ENCODE results near the gene MSH4.

DNA sequence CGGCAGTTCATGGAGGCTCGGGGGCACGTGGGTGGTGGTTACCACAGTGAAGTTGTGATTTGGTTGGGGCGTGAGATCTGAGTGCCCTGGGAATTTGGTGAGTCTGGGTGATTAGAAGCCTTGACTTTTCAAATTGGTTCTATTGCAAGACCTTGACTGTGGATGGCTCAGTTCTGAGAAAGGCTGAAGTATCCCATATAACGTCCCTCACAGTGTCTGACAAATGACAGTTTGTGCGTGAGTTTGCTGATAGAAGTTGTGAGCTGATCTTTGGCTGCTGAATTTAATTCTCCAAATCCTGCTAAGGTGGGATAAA lies 549 bp downstream of the MSH4 start:
- no peak for TF ChIP-seq POLR2A (IDR thresholded peaks at IDR 0.05)
- TF ChIP-seq, protein P1, sequence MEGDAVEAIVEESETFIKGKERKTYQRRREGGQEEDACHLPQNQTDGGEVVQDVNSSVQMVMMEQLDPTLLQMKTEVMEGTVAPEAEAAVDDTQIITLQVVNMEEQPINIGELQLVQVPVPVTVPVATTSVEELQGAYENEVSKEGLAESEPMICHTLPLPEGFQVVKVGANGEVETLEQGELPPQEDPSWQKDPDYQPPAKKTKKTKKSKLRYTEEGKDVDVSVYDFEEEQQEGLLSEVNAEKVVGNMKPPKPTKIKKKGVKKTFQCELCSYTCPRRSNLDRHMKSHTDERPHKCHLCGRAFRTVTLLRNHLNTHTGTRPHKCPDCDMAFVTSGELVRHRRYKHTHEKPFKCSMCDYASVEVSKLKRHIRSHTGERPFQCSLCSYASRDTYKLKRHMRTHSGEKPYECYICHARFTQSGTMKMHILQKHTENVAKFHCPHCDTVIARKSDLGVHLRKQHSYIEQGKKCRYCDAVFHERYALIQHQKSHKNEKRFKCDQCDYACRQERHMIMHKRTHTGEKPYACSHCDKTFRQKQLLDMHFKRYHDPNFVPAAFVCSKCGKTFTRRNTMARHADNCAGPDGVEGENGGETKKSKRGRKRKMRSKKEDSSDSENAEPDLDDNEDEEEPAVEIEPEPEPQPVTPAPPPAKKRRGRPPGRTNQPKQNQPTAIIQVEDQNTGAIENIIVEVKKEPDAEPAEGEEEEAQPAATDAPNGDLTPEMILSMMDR (IDR thresholded peaks at IDR 0.05) = no peak
- TF ChIP-seq POLR2AphosphoS5 (IDR thresholded peaks at IDR 0.05) = no peak
